ENCODE measurements around the gene TPRN. TPM values are rescaled to one million over a fixed set of nuclear protein-coding genes. Genes with fewer than 3 reads are reported as not detected.

TPRN gene
- total and polyA plus RNA-seq, 3 experiments from 2014 or later, result 0.76 to 15.1 (median 14.1) TPM

DNA sequence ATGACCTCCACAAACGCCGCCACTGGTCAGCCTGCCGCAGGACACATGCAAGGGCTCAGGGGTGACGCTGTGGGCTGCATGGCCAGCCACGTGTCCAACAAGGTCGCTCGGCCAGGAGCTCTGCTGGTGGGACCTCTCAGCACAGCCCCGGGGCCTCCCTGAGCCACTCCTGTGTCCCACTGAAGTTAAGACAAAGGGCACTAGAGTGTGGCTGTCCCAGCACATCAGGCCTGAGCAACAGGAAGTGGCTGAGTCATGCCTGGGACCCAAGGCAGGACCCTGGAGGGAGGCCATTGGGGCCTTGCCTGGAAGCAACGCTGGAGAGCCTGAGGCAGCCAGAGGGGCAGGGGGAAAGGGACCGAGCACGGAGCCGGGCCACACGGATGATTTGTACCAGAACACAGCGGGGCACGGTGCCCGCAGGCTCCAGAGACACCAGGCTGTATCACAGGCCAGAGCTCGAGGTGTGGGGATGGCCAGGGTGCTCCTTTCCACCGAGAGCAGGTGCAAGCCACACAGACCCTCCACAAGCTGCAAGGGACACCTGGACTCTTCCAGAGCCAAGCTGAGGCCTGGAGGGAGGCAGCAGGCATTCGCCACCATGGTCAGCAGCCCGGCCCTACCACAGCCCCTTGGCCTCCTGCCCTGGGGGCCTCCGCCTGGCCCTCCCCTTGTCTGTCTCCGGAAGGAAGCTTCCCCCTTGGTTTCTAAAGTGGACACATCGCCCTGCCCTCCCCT lies 22.2 kb downstream of the TPRN start:
- H3K27me3 ChIP-seq (ENCODE audit: insufficient read depth, low read length, poor library complexity, severe bottlenecking), result no peaks in the 10 kb centered on the region
- Mint-ChIP-seq H3K27me3 (no peaks in the 10 kb centered on the region), H3K27ac (peak overlapping the region in 1 of 8 donors; percentile 82), H3K4me3 (no peak overlapping the region), H3K36me3 (peaks cover 0 to 54% (median 2%) of the 10 kb centered on the region in 3 donors), H3K9me3 (no peaks in the 10 kb centered on the region), H3K4me1 (peaks cover 0 to 8% (median 2%) of the 10 kb centered on the region in 3 donors)
- peaks cover 6% of the 10 kb centered on the region for H3K36me3 ChIP-seq (ENCODE audit: insufficient read depth, low read length)
- H3K27ac ChIP-seq (ENCODE audit: low read depth, low read length), result no peak overlapping the region
- POLR2A ChIA-PET, result no interaction called here
- DNase-seq, result no peak
- no peak overlapping the region for H3K4me3 ChIP-seq (ENCODE audit: low read length)
- CTCF ChIA-PET, result interaction anchor here (0.9 to 1.5 kb wide), 2 partner anchors 11 to 49 kb away, joined by 3 read pairs; partner anchors contain the start of gene RNF224
- no peaks in the 10 kb centered on the region for H3K4me1 ChIP-seq (ENCODE audit: insufficient read depth, low read length)
- H3K9me3 ChIP-seq (ENCODE audit: low read length), result no peaks in the 10 kb centered on the region

DNA sequence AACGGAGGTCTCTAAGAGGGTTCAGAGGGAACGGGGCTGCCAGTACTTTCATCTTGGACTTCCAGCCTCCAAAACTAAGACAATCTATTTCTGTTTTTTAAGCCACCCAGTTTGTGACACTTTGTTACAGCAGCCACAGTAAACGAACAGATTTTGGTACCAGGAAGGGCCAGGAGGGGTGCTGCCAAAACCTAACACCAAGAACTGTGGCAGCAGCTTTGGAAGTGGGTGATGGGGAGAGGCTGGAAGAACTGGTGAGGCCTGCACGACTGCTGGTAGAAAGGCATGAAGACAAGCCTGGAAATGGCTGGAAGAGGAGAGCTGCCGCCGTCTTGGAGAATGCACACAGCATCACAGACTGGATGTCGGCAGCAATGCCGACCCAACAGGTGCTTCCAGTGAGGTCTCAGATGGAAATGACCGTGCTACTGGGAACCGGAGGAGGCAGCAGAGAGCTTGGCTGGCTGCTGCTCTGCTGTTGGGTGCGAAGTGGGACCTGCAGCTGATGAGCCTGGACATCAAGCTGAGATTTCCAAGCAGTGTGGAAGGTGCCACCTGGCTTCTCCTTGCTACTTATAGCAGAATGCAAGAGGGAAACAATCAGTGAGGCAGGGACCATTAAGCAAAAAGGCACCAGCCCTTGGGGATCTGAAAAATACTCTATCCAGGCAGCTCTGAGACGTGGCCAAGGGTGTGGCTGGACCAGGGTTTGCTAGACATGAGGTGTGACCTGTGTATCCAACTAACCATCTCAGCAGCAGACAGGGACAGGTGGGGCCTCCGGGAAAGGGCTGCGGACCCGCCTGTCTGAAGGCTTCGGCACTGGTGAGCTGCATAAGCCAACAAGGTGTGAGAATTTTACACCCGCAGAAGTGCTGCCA lies 24.0 kb downstream of the TPRN start:
- Histone ChIP-seq H3K9me3 (ENCODE audit: low read length) (no peaks in the 10 kb centered on the region), H3K36me3 (ENCODE audit: insufficient read depth, low read length) (no peaks in the 10 kb centered on the region), H3K27me3 (ENCODE audit: insufficient read depth, low read length, poor library complexity, severe bottlenecking) (no peaks in the 10 kb centered on the region), H3K27ac (ENCODE audit: low read depth, low read length) (no peak overlapping the region), H3K4me1 (ENCODE audit: insufficient read depth, low read length) (no peaks in the 10 kb centered on the region), H3K4me3 (ENCODE audit: low read length) (no peak overlapping the region)
- POLR2A ChIA-PET, result interaction anchor here (1.1 kb wide), 2 partner anchors 47 to 49 kb away, joined by 3 to 5 read pairs; no protein-coding TSS in a partner anchor
- CTCF ChIA-PET, result interaction anchor here (0.7 to 1.4 kb wide), 7 partner anchors 12 to 757 kb away, joined by 3 to 5 read pairs (median 3); partner anchors contain the start of genes ANAPC2, RNF224 and SSNA1
- Mint-ChIP-seq H3K9me3 (no peaks in the 10 kb centered on the region), H3K27ac (peak overlapping the region in 2 of 8 donors; percentile 62 to 79), H3K36me3 (peaks cover 0 to 37% (median 0%) of the 10 kb centered on the region in 3 donors), H3K4me1 (peaks cover 0 to 11% (median 0%) of the 10 kb centered on the region in 3 donors), H3K27me3 (peaks cover 0 to 3% of the 10 kb centered on the region in 2 donors), H3K4me3 (no peak overlapping the region)
- no peak for DNase-seq

DNA sequence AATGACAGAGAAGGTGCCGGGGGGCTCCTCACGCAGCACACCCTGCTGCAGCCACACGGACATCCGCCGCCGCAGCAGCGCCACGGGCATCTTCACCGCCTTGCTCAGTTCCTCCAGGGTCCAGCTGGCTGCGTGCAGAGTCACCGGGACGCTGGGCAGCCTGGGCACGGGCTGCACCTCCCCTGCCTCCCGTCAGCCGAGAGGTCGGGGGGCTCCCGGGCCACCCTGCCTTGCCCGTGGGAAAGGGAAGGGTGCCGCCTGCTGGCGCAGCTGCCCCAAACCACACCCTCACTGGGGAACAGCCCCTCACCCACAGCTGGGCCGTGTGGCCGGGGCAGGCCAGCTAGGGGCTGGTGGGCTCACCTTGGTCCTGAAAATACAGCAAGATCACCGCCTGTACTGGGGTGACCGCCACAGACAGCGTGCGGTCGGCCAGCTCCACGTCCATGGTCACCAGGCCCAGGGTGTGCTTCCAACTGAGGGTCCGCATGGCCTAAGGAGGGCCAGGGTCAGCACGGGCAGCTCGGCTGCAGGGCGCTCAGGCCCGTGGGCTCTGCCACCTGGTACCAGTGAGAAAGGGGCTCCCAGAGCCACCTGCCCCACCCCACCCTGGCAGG lies 25.1 kb downstream of the TPRN start:
- peaks cover 3% of the 10 kb centered on the region for H3K27me3 ChIP-seq (ENCODE audit: insufficient read depth, low read length, poor library complexity, severe bottlenecking)
- no peak for DNase-seq
- H3K9me3 ChIP-seq (ENCODE audit: low read length), result no peaks in the 10 kb centered on the region
- H3K9me3 Mint-ChIP-seq, result no peaks in the 10 kb centered on the region
- H3K4me3 ChIP-seq (ENCODE audit: low read length), result no peak overlapping the region
- CTCF ChIA-PET, result interaction anchor here (0.8 to 1.4 kb wide), 3 partner anchors 26 to 129 kb away, joined by 3 read pairs; no protein-coding TSS in a partner anchor
- POLR2A ChIA-PET, result no interaction called here
- peaks cover 2 to 3% of the 10 kb centered on the region in 2 donors for H3K27me3 Mint-ChIP-seq
- no peak overlapping the region for H3K27ac ChIP-seq (ENCODE audit: low read depth, low read length)
- no peaks in the 10 kb centered on the region for H3K36me3 ChIP-seq (ENCODE audit: insufficient read depth, low read length)
- H3K27ac Mint-ChIP-seq, result no peak overlapping the region
- H3K4me1 Mint-ChIP-seq, result peaks cover 0 to 11% (median 0%) of the 10 kb centered on the region in 3 donors
- H3K4me3 Mint-ChIP-seq, result no peak overlapping the region
- peaks cover 0 to 28% (median 0%) of the 10 kb centered on the region in 3 donors for H3K36me3 Mint-ChIP-seq
- no peaks in the 10 kb centered on the region for H3K4me1 ChIP-seq (ENCODE audit: insufficient read depth, low read length)

DNA sequence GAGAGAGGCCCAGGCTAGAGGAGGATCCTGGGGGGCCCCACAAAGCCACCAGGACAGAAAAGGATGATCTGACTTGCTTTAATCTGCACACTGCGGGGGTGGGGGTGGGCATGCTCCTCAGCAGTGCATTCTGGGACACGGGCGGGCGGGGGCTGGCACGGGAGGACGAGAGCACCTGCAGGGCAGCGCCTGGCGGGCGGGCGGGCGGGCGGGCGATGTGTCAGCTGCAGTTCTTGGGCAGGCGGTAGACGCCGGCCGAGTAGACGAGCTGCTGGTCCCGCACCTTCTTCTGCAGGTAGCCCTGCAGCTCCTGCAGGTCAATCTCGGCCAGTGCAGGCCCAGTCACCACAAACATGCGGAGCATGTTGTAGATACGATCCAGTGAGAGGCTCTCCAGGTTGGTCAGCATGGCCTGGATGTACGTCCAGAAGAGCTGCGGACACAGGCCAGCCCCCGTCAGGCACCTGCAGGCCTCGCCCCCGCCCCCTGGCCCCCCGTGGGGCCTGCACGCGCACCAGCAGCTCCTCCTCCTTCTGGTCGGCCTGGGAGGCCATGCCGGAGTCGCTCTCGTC lies 25.7 kb downstream of the TPRN start:
- no peaks in the 10 kb centered on the region for H3K4me1 ChIP-seq (ENCODE audit: insufficient read depth, low read length)
- CTCF ChIA-PET, result interaction anchor here (1.0 to 1.4 kb wide), 3 partner anchors 11 to 28 kb away, joined by 3 read pairs; no protein-coding TSS in a partner anchor
- Mint-ChIP-seq H3K9me3 (no peaks in the 10 kb centered on the region), H3K27me3 (peaks cover 3 to 4% of the 10 kb centered on the region in 2 donors), H3K4me3 (no peak overlapping the region), H3K4me1 (peaks cover 0 to 11% (median 0%) of the 10 kb centered on the region in 3 donors), H3K36me3 (peaks cover 0 to 24% (median 0%) of the 10 kb centered on the region in 3 donors), H3K27ac (no peak overlapping the region)
- no peak overlapping the region for H3K27ac ChIP-seq (ENCODE audit: low read depth, low read length)
- no peak for DNase-seq
- H3K4me3 ChIP-seq (ENCODE audit: low read length), result no peak overlapping the region
- H3K36me3 ChIP-seq (ENCODE audit: insufficient read depth, low read length), result no peaks in the 10 kb centered on the region
- peaks cover 9% of the 10 kb centered on the region for H3K27me3 ChIP-seq (ENCODE audit: insufficient read depth, low read length, poor library complexity, severe bottlenecking)
- no peaks in the 10 kb centered on the region for H3K9me3 ChIP-seq (ENCODE audit: low read length)
- POLR2A ChIA-PET, result no interaction called here

DNA sequence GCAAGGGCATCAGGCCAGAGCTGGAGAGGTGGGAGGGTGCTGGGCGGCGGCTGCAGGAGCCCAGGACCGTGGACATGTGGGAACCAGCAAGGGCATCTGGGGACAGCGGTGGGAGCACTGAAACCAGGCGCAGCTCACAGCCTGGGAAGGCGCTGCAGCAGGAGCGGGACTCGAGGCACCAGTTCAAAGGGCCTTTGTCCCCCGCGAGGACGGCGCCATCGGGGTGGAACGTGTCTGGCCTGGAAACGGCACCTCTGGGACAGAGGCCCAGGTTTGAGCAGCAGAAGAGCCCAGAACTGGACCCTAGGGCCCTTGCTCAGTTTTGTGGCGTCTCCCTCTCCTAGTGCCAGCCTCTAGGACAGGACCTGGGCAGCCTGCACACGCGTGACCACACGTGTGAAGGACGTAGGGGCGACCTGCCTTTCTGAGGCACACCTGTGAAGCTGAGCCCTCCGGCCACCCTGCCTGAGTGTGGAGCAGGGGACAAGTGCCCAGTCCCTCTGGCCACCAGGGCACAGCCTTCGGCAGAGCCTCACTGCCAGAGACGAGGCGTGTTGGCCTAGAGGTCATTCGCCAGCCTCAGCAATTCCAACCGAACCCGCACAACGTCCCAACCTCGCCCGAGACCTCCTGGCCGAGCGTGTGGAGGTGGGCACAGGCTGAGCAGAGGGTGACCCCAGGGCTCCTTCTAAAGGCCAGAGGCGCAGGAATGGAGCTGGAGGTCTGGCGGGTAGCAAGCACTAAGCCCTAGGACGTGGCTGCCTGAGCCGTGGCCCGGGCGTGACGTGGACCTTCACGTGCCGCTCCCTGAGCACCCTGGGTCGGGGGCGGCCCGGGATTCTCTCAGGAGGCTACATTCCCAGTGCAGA lies 26.5 kb downstream of the TPRN start:
- peaks cover 0 to 17% (median 0%) of the 10 kb centered on the region in 3 donors for H3K36me3 Mint-ChIP-seq
- H3K27me3 ChIP-seq (ENCODE audit: insufficient read depth, low read length, poor library complexity, severe bottlenecking), result peaks cover 14% of the 10 kb centered on the region
- H3K4me1 Mint-ChIP-seq, result peaks cover 0 to 11% (median 0%) of the 10 kb centered on the region in 3 donors
- ChIA-PET CTCF (interaction anchor here (1.0 to 1.4 kb wide), 3 partner anchors 10 to 28 kb away, joined by 3 read pairs; no protein-coding TSS in a partner anchor), POLR2A (no interaction called here)
- DNase-seq, result no peak
- no peak overlapping the region for H3K27ac ChIP-seq (ENCODE audit: low read depth, low read length)
- H3K9me3 Mint-ChIP-seq, result no peaks in the 10 kb centered on the region
- H3K4me3 Mint-ChIP-seq, result no peak overlapping the region
- no peaks in the 10 kb centered on the region for H3K4me1 ChIP-seq (ENCODE audit: insufficient read depth, low read length)
- peaks cover 3 to 4% of the 10 kb centered on the region in 2 donors for H3K27me3 Mint-ChIP-seq
- H3K36me3 ChIP-seq (ENCODE audit: insufficient read depth, low read length), result no peaks in the 10 kb centered on the region
- H3K4me3 ChIP-seq (ENCODE audit: low read length), result no peak overlapping the region
- H3K9me3 ChIP-seq (ENCODE audit: low read length), result no peaks in the 10 kb centered on the region
- no peak overlapping the region for H3K27ac Mint-ChIP-seq

DNA sequence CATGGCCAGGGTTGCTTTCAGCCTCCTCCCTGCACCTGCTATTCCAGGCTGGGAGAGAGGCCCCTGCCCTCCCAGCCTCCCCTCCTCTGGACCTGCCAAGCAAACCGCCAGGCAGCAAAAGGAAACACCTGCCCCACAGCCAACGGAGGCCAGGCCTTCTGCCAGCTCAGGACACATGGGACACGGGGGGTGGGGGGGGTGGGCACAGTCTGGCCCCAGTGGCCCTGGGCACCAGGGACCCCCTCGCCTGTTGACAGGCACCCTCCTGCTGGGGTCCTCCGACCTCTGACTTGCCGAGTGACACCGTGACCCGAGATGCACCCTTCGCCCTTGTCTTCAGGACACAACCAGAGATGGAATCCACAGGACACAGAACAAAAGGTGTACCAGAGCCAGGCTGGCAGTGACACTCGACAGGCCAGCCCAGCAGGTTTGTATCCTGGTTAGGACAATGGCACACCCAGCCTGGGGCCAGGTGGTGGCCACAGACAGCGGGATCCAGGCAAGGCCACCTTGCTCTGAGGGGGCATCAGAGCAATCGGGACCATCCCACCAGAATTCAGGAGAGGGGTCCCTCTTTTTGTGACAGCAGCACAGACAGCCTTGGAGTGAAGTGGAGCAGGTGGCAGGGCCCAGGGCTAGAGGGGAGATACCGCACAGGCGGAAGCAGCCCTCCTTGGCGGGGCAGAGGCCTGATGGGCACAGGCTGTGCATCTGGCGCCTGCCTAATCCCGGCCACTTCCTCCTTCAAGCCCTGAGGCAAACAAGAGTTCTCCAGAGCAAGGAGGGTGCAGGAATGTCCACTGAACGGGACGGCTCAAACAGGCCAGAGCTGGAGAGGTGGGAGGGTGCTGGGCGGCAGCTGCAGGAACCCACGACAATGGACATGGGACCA lies 27.4 kb downstream of the TPRN start:
- Histone ChIP-seq H3K27ac (ENCODE audit: low read depth, low read length) (no peak overlapping the region), H3K9me3 (ENCODE audit: low read length) (no peaks in the 10 kb centered on the region), H3K4me1 (ENCODE audit: insufficient read depth, low read length) (no peaks in the 10 kb centered on the region), H3K27me3 (ENCODE audit: insufficient read depth, low read length, poor library complexity, severe bottlenecking) (peaks cover 14% of the 10 kb centered on the region), H3K4me3 (ENCODE audit: low read length) (no peak overlapping the region), H3K36me3 (ENCODE audit: insufficient read depth, low read length) (no peaks in the 10 kb centered on the region)
- Mint-ChIP-seq H3K4me3 (peak overlapping the region in 1 of 7 donors; percentile 27), H3K36me3 (peaks cover 0 to 13% (median 0%) of the 10 kb centered on the region in 3 donors), H3K27ac (no peak overlapping the region), H3K27me3 (peaks cover 4 to 9% of the 10 kb centered on the region in 2 donors), H3K9me3 (peaks cover 0 to 1% (median 0%) of the 10 kb centered on the region in 5 donors), H3K4me1 (peaks cover 0 to 14% (median 0%) of the 10 kb centered on the region in 3 donors)
- ChIA-PET POLR2A (no interaction called here), CTCF (no interaction called here)
- no peak for DNase-seq
